ENCODE results near the gene GRB2.

GRB2 gene

DNA sequence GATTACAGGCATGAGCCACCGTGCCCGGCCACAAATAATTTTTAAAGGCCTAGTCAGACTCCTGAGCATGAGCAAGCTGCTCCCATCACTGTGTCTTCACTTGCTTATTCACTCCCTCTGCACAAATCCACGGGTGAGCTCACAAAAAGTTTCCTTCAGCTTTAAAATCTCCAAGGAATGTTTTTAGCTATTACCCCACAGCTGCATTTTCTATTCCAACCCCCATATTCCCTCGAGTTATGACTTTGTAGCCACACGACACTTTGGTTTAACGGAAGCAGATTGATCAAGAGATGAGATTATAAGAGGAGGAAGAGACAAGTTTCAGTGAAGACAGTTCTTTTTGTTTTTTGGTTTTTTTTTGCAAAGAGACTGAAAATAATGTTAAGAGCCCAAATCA lies 67.1 kb downstream of the GRB2 start:
- peak overlapping the region; percentile 88 for H3K27ac ChIP-seq (ENCODE audit: low read depth, low read length)

GRCh38 chr17:75335315-75335714 lies 70.2 kb downstream of the GRB2 start:
- H3K36me3 ChIP-seq (ENCODE audit: low read length) = peaks cover 14% of the 10 kb centered on the region; the same call in 1 of the 2 replicates
- no peak overlapping the region for H3K4me2 ChIP-seq (ENCODE audit: low read depth, low read length, poor library complexity, severe bottlenecking)
- TF ChIP-seq EZH2phosphoT487 (conservative IDR thresholded peaks at IDR 0.05; ENCODE audit: low read length) = no peak
- TF ChIP-seq CTCF (IDR thresholded peaks at IDR 0.05; ENCODE audit: insufficient read depth, low read length, poor library complexity, severe bottlenecking) = no peak
- H3F3A ChIP-seq (ENCODE audit: insufficient read depth) = peaks cover 35% of the 10 kb centered on the region
- no peaks in the 10 kb centered on the region for H3K9me2 ChIP-seq (replicated peaks; ENCODE audit: insufficient read depth, low read length)
- H3K27me3 ChIP-seq (ENCODE audit: low read length) = no peaks in the 10 kb centered on the region
- no peak overlapping the region for H3K9ac ChIP-seq (ENCODE audit: low read length)
- no peak overlapping the region for H3K27ac ChIP-seq (ENCODE audit: low read depth, low read length)
- H3K79me2 ChIP-seq (ENCODE audit: insufficient read depth, low read length) = peaks cover 91% of the 10 kb centered on the region
- no peak overlapping the region for H2AFZ ChIP-seq (ENCODE audit: low read depth, low read length, severe bottlenecking)
- H3K4me3 ChIP-seq (ENCODE audit: insufficient read depth, low read length, poor library complexity, severe bottlenecking) = no peak overlapping the region
- peaks cover 7% of the 10 kb centered on the region; the same call in 1 of the 2 replicates for H4K20me1 ChIP-seq (ENCODE audit: low read depth, low read length)
- H3K9me3 ChIP-seq (ENCODE audit: insufficient read depth, low read length) = no peaks in the 10 kb centered on the region

More for the DNA sequence above, 67.1 kb downstream of the GRB2 start:
- peak overlapping the region; percentile 64 for H3K4me2 ChIP-seq (ENCODE audit: low read depth, low read length, poor library complexity, severe bottlenecking)
- peaks cover 91% of the 10 kb centered on the region for H3K79me2 ChIP-seq (ENCODE audit: insufficient read depth, low read length)
- TF ChIP-seq CTCF (IDR thresholded peaks at IDR 0.05; ENCODE audit: insufficient read depth, low read length, poor library complexity, severe bottlenecking) (no peak), EZH2phosphoT487 (conservative IDR thresholded peaks at IDR 0.05; ENCODE audit: low read length) (no peak)
- H3K4me3 ChIP-seq (ENCODE audit: insufficient read depth, low read length, poor library complexity, severe bottlenecking) = peak overlapping the region; percentile 7
- no peaks in the 10 kb centered on the region for H3K9me2 ChIP-seq (replicated peaks; ENCODE audit: insufficient read depth, low read length)
- no peak overlapping the region for H2AFZ ChIP-seq (ENCODE audit: low read depth, low read length, severe bottlenecking)
- no peaks in the 10 kb centered on the region for H3K9me3 ChIP-seq (ENCODE audit: insufficient read depth, low read length)
- no peaks in the 10 kb centered on the region for H3K27me3 ChIP-seq (ENCODE audit: low read length)
- H3K36me3 ChIP-seq (ENCODE audit: low read length) = no peaks in the 10 kb centered on the region
- H3F3A ChIP-seq (ENCODE audit: insufficient read depth) = peaks cover 59% of the 10 kb centered on the region
- peaks cover 4% of the 10 kb centered on the region; the same call in 1 of the 2 replicates for H4K20me1 ChIP-seq (ENCODE audit: low read depth, low read length)
- H3K9ac ChIP-seq (ENCODE audit: low read length) = peak overlapping the region; percentile 30; the same call in 1 of the 2 replicates

GRCh38 chr17:75334723-75335122 lies 70.8 kb downstream of the GRB2 start:
- peaks cover 14% of the 10 kb centered on the region; the same call in 1 of the 2 replicates for H3K36me3 ChIP-seq (ENCODE audit: low read length)
- H3F3A ChIP-seq (ENCODE audit: insufficient read depth) = peaks cover 29% of the 10 kb centered on the region
- H3K4me3 ChIP-seq (ENCODE audit: insufficient read depth, low read length, poor library complexity, severe bottlenecking) = no peak overlapping the region
- H4K20me1 ChIP-seq (ENCODE audit: low read depth, low read length) = peaks cover 7% of the 10 kb centered on the region; the same call in 1 of the 2 replicates
- no peaks in the 10 kb centered on the region for H3K27me3 ChIP-seq (ENCODE audit: low read length)
- H3K79me2 ChIP-seq (ENCODE audit: insufficient read depth, low read length) = peaks cover 90% of the 10 kb centered on the region
- H3K4me2 ChIP-seq (ENCODE audit: low read depth, low read length, poor library complexity, severe bottlenecking) = no peak overlapping the region
- no peak overlapping the region for H2AFZ ChIP-seq (ENCODE audit: low read depth, low read length, severe bottlenecking)
- no peak overlapping the region for H3K9ac ChIP-seq (ENCODE audit: low read length)
- no peak for TF ChIP-seq EZH2phosphoT487 (conservative IDR thresholded peaks at IDR 0.05; ENCODE audit: low read length)
- no peak for TF ChIP-seq CTCF (IDR thresholded peaks at IDR 0.05; ENCODE audit: insufficient read depth, low read length, poor library complexity, severe bottlenecking)
- H3K9me2 ChIP-seq (replicated peaks; ENCODE audit: insufficient read depth, low read length) = no peaks in the 10 kb centered on the region
- H3K27ac ChIP-seq (ENCODE audit: low read depth, low read length) = no peak overlapping the region
- no peaks in the 10 kb centered on the region for H3K9me3 ChIP-seq (ENCODE audit: insufficient read depth, low read length)

Measured in SU-DHL-6 (cell line).